Hindlimb muscle (tissue), 1 donor: ENCODE results near the gene DRC1. TPM values are rescaled to one million over a fixed set of nuclear protein-coding genes. Genes with fewer than 3 reads are reported as not detected.

Source experiments
- DNase-seq: peaks from one replicate; pipeline ENCODE4 v3.0.0-alpha.2; 2013
- polyA plus RNA-seq: library from polyadenylated mRNA; unstranded; fragments of 120-200 nt; gene quantifications from one replicate; pipeline ENCODE4 v1.2.1, GENCODE V29; 2013; ENCODE audit not compliant: insufficient read length

DRC1 gene
- polyA plus RNA-seq, 1 donor: not detected

- DNase-seq: no peak
These were observed 47.7 kb downstream of the DRC1 start for GRCh38 chr2:26449278-26450030.

DNA sequence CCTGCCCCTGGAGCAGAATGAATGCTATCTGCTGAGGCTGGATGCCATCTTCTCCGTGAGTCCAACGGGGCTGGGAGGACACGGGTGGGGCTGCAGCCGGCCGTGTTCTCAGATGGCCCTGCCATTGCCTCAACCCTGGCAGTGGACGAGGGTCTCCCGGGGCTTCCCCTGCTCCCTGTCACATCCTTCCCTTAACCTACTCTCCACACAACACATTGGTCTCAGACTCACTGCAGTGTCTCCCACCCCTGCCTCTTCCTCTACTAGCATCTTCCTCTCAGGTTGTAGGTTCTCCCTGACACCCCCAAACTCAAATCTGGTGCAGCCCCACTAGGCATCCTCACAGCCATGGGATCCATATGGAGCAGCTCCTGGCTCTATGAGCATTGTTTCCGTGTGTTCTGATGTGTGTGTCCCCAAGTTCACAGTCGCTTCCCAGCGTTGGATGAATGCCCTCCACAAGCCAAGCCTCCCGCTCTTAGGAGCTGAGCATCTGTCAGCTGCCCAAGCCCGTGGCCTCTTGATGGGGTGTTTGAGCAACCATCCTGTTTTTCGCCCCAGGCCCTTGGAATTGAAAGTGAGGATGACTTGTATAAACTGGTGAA, 48.4 kb downstream of the DRC1 start:
- no peak for DNase-seq

DNA sequence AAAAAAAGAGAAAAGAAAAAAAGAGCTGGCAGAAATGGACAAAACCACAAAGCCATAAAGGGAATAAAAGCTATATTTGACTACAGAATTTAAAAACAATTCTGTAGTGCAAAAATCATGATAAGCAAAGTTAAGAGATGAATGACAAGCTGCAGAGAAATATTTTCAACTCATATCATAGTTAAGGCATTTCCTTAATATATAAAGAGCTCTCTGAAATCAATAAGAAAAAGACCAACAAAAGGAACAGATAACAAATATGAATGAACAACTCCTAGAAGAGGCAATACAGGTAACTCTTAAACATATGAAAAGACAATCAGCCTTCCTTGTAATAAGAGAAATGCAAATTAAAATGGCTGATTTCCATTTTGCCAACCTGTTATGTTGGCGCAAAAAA, 50.0 kb downstream of the DRC1 start:
- DNase-seq: no peak

DNA sequence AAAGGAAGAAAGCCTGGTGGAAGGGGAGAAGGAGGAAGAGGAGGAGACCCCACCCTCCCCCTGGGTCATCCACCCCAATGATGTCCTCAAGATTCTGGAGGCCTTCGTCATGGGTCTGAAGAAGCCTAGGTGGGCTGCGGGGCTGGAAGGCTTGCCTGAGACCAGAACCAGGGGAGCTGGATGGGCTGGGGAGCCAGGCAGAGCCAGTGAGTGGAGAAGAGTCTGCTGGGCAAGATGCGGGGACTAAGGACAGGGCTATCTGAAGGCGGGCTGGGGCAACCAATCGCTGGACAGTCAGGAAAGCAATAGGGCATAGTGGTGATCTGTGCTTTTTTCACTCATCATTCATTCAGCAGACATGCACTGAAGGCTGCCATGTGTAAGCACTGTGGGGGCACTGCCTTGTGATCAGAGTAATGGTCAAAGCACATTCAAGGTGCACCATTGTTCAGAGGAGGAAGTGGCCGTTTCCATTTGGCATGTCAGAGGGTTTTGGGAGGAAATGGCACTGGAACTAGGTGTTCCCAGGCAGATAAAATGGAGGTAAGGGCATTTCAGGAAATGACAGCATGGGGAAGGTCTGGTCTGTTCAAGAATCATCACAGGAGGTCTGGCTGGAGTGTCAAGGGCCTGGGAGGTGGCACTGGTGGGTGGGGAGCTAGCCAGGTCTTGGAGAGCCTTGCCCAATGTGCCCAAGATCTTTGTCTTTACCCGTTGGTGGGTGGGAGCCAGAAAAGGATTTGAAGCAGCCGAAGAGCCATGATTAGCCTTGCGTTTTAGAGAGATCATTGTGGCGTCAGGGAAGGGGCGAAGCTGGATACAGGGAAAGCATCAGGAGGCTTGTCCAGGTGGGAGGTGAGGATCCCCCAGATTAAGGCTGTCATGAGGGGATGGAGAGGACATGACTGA, 52.0 kb downstream of the DRC1 start:
- no peak for DNase-seq

DNA sequence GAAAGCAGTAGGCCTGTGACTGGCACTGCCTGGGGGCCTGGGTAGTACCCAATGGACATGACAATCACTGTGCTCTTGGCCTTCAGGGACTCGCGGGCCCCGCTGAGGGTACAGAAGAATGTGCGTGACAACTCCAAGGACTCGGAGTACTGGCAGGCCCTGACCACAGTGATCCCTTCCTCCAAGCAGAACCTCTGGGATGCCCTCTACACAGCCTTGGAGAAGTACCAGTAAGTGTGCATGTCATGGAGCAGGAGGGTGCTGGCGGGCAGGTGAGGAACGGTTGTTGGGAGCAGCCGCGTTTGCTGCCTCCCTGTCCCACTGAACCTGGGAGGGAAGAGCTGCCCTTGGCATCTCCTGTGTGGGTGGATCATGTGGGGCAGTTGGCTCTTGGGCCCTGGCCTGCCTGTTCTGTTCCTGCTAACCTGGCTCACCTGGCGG, 52.9 kb downstream of the DRC1 start:
- no peak for DNase-seq

GRCh38 chr2:26455037-26455669, 53.4 kb downstream of the DRC1 start:
- no peak for DNase-seq

- peak; percentile 19 for DNase-seq
These were observed 54.1 kb downstream of the DRC1 start for GRCh38 chr2:26455670-26456439.

- DNase-seq: no peak
These were observed 54.9 kb downstream of the DRC1 start for GRCh38 chr2:26456440-26457250.

DNA sequence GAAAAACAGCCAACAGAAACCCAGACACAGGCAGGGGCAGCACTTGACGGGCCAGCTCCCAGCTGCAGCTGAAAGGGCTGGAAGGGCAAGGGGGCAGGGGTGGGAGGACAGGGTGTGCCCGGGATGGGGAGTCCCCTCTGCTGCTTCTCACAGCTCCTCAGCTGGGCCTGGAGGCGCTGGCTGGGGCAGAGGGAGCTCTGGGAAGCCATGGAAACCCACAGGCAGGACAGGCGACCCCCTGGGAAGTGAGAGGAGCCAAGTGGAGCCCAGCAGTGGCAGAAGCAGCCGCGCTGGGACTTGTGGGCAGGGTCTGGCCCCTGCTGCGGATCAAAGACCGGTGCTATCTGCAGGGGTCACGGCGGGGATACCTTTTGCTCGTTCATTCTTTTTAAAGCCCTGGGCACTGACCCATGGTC, 55.5 kb downstream of the DRC1 start:
- DNase-seq: no peak

GRCh38 chr2:26457695-26458364, 56.1 kb downstream of the DRC1 start:
- no peak for DNase-seq

DNA sequence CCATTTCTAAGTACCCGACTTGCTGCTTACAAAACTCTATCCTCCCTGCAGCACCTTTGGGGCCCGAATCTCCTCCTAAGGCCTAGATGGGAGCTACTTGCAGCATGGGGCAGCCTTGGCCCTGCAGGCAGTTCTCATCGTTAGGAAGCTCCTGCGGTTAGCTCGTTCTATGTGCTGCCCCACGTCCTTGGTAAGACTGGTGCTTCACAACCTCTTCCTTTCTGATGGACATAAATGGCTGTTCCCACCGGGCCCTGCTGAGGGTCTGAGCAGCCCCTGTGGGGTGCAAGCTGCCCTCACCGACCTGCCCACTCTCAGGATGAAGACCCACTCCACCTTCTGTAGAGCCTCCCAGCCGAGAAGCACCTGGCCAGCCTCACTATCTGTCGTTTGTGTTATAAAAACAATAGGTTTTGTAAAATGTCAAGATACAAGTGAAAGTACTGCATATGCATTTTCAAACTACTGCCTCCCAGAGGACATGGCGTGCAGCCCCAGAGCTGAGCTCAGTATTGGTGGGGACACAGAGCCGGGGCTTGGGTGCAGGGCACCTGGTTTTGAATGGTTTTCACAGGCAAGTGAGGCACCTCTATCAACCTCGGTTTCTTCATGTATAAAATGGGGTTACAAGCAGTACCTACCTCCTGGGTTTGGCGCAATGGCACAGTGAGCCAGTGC, 56.8 kb downstream of the DRC1 start:
- no peak for DNase-seq

GRCh38 chr2:26459991-26460612, 58.4 kb downstream of the DRC1 start:
- DNase-seq: no peak

- DNase-seq: no peak
These were observed 58.9 kb downstream of the DRC1 start for GRCh38 chr2:26460613-26461031.

DNA sequence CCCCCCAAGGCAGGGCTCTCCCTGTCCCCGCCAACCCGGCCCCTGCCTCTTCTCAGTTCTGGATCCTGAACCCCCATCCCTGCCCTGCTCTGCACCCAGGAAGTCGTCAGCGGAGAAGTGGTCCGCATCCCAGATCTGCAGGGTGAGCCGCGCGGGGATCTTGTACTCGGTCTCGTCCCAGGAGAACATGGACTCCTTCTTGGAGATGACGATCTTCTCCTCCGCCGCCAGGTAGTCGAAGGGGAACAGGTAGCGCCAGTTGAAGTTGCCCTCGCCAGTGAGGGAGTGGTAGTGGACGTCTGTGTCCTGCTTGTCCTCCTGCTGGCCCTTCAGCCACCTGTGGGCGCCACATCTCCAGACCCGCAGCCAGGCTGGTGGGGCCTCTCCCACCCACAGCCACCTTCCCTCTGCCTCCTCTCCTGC, 59.9 kb downstream of the DRC1 start:
- DNase-seq: no peak

GRCh38 chr2:26462100-26462499, 60.4 kb downstream of the DRC1 start:
- no peak for DNase-seq

DNA sequence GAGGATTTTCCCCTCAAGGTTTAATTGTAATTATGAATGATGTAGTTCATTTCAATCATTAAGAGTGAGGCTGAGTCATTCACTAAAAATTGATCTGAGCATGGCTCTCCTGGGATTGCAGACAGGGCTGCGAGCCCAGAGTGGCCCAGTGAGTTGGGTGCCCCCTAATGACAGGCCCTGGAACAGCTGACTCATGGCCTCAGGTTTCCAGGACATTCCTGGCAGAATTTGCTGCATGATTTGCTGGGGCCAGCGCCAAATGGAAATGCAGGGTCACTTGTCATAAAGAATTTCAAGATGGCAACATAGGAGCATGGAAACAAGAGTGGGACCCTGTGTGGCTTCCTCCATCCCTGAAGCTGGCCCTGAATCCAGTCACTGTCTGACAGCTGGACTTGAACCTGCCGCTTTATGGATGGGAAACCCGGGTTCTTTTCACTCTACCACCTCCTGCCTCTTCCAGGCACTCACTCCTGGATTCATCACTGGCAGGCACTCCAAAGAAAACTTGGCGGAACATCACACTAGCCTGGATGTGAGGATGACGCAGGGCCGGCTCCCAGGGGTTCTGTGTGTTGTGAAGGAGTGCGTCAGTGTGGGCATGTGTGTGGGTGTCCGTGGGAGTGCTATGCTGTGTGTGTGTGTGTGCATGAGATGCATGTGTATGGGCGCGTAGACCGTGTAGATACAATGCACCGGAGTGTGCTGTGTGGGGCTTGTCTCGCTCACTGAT, 61.0 kb downstream of the DRC1 start:
- DNase-seq: no peak

DNA sequence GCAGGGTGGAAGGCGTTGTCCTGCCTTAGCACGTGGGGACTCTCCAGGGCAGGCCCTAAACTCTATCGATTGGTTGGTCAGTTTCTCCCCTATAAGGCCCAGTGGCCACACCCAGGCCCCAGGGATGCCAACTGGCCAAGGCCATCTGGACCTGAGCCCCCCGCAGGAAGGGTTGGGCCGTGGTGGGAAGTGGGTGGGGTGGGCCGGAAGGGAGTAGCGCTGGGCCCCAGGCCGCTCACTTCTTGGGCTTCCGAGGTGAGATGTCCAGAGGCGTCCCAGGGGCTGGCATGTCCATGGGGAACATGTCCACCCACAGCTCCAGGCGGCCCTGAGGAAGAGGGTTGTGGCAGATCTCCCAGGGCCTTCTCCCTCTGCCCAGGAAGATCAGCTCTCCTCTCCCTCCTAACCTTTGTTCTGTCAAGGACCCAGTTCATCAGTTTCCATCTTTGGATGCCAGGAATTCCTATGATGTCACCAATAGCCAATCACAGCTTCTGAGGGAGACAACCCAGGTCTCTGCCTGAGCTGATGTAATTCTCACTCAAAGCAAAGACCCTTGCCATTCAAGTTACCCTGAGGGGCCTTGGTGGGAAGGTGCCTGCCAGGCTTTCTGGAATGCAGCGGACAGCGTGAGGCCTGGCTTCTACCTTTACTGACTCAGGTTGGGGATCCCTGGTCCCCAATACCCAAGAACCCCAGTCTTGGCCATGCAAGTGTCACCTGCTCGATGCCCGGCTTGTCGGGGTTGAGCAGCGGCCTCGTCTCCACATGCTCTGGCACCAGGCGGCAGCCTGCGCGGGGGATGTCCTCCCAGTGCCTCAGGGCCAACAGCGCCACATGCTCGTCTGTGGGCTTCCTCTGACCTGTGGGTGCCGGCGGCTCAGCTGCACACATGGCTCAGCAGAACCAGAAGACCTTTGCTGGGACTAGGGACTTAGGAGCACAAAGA, 61.8 kb downstream of the DRC1 start:
- DNase-seq: no peak
